Pulmonary artery endothelial cell (primary cell): Measurements from ENCODE around the gene B4GALNT2. TPM values are rescaled to one million over a fixed set of nuclear protein-coding genes. Genes with fewer than 3 reads are reported as not detected.
"Not testable (repeated sequence)": the region's sequence is repeated elsewhere in the genome, so short reads cannot be mapped to it uniquely, and the experiment has no call there.

Experiments
- DNase-seq: peaks from one replicate; pipeline ENCODE4 v3.0.0-alpha.2; 2011; ENCODE audit warnings: low read depth, low spot score
- total RNA-seq: library from RNA; depleted of rRNA; stranded (reverse); fragments of >200 nt; gene quantifications from 2 replicates; pipeline ENCODE4 v1.2.3, GENCODE V29; 2014

The B4GALNT2 gene
- total RNA-seq, 1 donor from 2014 or later = not detected

GRCh38 chr17:49180998-49181635 lies 48.5 kb downstream of the B4GALNT2 start:
- DNase-seq = no peak

GRCh38 chr17:49183341-49183740 lies 50.8 kb downstream of the B4GALNT2 start:
- DNase-seq = no peak

- DNase-seq = no peak
Observed at GRCh38 chr17:49183801-49184200, 51.2 kb downstream of the B4GALNT2 start.

GRCh38 chr17:49184522-49184921 lies 52.0 kb downstream of the B4GALNT2 start:
- DNase-seq = not testable (repeated sequence)

- not testable (repeated sequence) for DNase-seq
Observed at GRCh38 chr17:49185381-49185780, 52.8 kb downstream of the B4GALNT2 start.

- DNase-seq = no peak
Observed at GRCh38 chr17:49187301-49187700, 54.7 kb downstream of the B4GALNT2 start.

- no peak for DNase-seq
Observed at GRCh38 chr17:49190932-49191331, 58.4 kb downstream of the B4GALNT2 start.

- no peak for DNase-seq
Observed at GRCh38 chr17:49191409-49191916, 58.9 kb downstream of the B4GALNT2 start.

GRCh38 chr17:49191917-49192741 lies 59.6 kb downstream of the B4GALNT2 start:
- DNase-seq = no peak

- DNase-seq = no peak
Observed at GRCh38 chr17:49193513-49194296, 61.1 kb downstream of the B4GALNT2 start.

- DNase-seq = no peak
Observed at GRCh38 chr17:49194297-49194607, 61.7 kb downstream of the B4GALNT2 start.

GRCh38 chr17:49195751-49196150 lies 63.2 kb downstream of the B4GALNT2 start:
- DNase-seq = no peak

- no peak for DNase-seq
Observed at GRCh38 chr17:49196520-49196919, 64.0 kb downstream of the B4GALNT2 start.

- no peak for DNase-seq
Observed at GRCh38 chr17:49197346-49197998, 64.9 kb downstream of the B4GALNT2 start.

GRCh38 chr17:49198211-49198610 lies 65.6 kb downstream of the B4GALNT2 start:
- no peak for DNase-seq

GRCh38 chr17:49200423-49201083 lies 68.0 kb downstream of the B4GALNT2 start:
- no peak for DNase-seq

- no peak for DNase-seq
Observed at GRCh38 chr17:49201481-49201927, 68.9 kb downstream of the B4GALNT2 start.

GRCh38 chr17:49203796-49204195 lies 71.2 kb downstream of the B4GALNT2 start:
- no peak for DNase-seq

- no peak for DNase-seq
Observed at GRCh38 chr17:49204516-49204915, 71.9 kb downstream of the B4GALNT2 start.

- no peak for DNase-seq
Observed at GRCh38 chr17:49209061-49209571, 76.5 kb downstream of the B4GALNT2 start.
